D721Med (cell line): ENCODE measurements around the gene KDM4C.
"Not testable (repeated sequence)": the region's sequence is repeated elsewhere in the genome, so short reads cannot be mapped to it uniquely, and the experiment has no call there.

Source experiments
- DNase-seq: peaks from one replicate; pipeline ENCODE4 v3.0.0; 2011; ENCODE audit warnings: low spot score; ENCODE audit not compliant: insufficient read length
- FAIRE-seq: peaks from 2 replicates; lab custom pipeline; 2011; peaks lifted over from hg19 to GRCh38; lab: Jason Lieb, UNC
- TF ChIP-seq, protein P1 (sequence below): IDR thresholded peaks from 2 replicates; pipeline ENCODE4 v1.5.1; 2012; ENCODE audit warnings: mild to moderate bottlenecking, control low read depth; ENCODE audit not compliant: insufficient read depth; ENCODE audit errors: missing control alignments

Gene KDM4C

DNA sequence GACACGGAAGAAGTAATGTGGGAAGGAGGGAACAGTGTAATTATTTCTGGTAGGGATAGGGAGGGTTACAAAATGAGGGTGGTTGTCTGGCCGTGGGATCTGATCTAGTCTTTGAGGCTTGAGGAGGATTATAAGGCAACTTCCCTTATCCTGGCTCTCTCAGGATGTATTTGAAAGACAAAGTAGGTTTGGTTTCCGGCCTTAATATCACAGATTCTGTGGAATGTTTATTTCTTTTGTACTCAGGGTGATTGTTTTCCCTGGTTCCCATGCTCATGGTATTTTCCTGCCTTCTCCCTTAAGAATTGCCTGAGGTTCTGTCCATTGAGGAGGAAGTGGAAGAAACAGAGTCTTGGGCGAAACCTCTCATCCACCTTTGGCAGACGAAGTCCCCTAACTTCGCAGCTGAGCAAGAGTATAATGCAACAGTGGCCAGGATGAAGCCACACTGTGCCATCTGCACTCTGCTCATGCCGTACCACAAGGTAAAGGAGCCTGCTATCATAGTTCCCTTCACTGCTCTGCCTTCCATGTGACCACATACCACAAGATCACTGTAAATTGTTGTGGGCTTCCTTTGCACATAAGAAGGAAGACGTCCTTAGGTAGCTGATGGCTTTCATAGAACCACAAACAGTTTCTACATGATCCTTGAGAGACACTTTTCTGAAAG lies 253.8 kb downstream of the KDM4C start:
- FAIRE-seq, result no peak
- TF ChIP-seq, protein P1, sequence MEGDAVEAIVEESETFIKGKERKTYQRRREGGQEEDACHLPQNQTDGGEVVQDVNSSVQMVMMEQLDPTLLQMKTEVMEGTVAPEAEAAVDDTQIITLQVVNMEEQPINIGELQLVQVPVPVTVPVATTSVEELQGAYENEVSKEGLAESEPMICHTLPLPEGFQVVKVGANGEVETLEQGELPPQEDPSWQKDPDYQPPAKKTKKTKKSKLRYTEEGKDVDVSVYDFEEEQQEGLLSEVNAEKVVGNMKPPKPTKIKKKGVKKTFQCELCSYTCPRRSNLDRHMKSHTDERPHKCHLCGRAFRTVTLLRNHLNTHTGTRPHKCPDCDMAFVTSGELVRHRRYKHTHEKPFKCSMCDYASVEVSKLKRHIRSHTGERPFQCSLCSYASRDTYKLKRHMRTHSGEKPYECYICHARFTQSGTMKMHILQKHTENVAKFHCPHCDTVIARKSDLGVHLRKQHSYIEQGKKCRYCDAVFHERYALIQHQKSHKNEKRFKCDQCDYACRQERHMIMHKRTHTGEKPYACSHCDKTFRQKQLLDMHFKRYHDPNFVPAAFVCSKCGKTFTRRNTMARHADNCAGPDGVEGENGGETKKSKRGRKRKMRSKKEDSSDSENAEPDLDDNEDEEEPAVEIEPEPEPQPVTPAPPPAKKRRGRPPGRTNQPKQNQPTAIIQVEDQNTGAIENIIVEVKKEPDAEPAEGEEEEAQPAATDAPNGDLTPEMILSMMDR, result no peak
- DNase-seq, result no peak

DNA sequence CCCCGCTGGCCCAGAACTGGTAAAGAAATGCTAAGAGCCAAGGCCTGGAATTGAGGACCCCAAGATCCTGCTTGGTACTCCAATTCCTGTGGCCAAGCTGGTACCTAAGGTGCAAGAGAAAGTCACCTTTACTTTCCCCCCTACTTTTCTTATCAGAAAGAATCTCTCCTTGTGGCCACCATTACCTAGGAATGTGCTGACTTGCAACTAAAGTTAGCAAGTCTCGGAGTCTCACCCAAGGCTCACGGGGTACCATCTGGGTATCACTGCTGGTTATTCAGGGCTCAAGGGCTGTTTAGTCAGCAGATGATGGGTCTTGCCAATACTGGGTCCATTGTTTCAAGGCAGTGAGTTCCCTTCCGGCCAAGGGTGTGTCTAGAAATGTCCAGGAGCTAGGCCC lies 270.2 kb downstream of the KDM4C start:
- FAIRE-seq, result no peak
- no peak for DNase-seq
- TF ChIP-seq, protein P1, result no peak

DNA sequence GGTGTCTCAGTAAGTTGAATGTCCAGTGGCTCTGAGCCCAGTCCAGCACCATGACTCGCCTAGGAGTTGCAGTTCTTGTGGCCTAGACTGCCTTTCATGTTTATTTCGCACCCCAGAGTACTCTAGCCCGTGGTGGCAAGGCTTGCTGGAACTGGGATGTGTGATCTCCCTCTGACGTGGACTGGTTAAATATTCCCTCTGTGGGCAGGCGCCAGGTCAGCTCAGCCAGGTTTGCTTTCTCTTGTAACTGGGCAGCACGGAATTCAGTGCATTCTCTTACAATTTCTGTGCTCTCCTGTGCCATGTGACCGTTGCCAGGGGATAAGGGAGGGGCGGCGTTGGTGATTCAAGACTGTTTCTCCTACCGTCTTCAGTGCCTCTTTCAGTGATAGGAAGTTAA lies 270.8 kb downstream of the KDM4C start:
- no peak for FAIRE-seq
- TF ChIP-seq, protein P1, result no peak

DNA sequence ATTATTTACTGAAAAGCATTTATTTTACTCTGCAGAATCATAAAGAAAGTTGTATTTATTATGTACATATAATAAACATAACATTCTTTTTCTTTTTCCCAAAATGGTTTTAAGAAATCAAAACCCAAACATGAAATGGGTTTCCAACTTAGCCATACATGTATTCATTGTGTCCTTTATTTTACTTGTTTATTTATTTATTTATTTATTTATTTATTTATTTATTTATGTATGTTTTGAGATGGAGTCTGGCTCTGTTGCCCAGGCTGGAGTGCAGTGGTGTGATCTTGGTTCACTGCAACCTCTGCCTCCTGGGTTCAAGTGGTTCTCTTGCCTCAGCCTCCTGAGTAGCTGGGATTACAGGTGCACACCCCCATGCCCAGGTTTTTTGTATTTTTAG lies 273.2 kb downstream of the KDM4C start:
- not testable (repeated sequence) for DNase-seq, FAIRE-seq

More for the DNA sequence above, 270.8 kb downstream of the KDM4C start:
- no peak for DNase-seq

DNA sequence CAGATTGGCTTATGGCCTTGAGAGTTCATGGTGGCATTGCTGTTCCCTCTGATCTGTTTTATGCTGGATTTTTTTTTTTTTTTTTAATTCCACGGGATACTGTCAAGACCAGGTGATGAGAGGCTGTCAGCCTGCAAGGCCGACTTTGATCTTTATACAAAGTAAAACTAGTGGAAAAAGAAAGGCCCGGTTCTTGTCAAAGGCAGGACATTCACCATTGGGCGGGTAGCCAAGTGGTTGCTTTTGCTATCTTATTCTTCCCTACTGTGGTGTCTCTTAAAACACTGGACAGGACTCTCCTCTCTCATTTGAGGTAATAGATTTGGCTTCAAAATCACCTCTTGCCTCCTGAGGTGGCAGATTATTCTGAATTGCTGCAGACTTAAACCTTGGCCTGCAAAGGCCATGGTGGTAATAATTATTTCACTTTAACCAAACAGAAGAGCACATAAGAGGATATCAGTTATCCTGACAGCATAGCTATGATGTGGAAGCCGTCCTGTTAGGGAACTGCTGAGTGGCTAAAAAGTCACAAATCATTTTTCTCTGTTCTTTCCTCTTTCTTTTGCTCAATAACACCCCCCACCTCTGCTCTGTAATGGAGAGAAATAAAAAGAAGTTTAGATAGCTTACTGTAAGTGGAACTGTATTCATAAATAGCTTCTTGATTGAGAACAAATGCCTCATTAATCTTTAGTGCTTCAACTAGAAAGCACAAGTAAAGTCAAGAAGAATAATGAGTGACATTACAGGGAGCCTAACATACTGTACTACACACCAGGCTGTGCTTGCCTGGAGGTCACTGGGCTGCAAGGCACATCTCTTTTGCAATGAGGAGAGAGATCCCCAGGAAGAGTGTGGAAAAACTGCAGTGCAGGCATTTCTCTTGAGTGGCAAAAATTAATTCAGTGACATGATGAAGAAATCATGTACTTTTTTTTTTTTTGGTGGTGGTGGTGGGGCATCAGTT lies 275.6 kb downstream of the KDM4C start:
- no peak for DNase-seq
- TF ChIP-seq, protein P1, result no peak
- FAIRE-seq, result no peak

DNA sequence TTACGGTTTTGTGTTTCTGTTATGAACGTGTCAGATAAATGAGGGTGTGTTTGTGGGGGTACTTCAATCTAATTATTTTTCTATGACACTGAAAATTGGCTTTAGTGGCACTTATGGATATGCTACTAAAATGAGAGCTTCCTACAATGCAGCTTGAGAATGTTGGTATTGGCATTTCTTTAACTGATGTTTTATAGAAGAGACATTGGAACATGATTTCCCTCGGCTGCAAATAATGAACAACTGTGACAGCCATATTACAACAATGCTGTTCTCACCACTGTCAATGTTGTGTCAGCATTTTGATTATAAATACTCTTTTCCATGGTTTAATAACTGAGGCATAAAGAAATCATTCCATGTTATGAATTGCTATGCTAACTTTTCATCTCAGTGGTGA lies 279.4 kb downstream of the KDM4C start:
- TF ChIP-seq, protein P1, result no peak
- DNase-seq (no peak), FAIRE-seq (no peak)

DNA sequence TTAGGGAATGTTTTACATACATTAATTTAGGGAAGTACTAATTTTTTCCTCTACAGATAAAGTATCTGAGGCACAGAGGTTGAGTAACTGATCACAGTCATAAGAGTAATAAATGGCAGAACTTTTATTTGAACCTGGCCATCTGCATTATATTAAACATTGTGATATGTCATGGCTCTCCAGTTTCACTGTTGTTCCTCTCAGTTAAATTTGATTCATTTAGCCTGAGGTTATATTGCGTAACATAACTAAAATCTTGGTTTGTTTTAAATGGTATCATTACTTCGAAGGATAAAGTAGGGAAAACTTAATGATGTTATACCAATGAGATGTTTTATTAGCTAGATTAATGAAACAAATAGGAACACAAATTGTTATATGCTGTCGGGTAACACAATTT lies 284.4 kb downstream of the KDM4C start:
- TF ChIP-seq, protein P1, result no peak
- peak; percentile 25 for FAIRE-seq
- no peak for DNase-seq
